Activated CD4-positive, alpha-beta T cell treated with anti-CD3 and anti-CD28 coated beads, Interleukin-2, amount 50 U/mL, for 48 hours (primary cell): ENCODE results near the gene FAM78B.
A peak's percentile ranks its signal among the peaks of the same experiment; 100 is the strongest.

ENCODE experiments used
- DNase-seq, 2 experiments: peaks; one replicate each; pipeline ENCODE4 v3.0.0-alpha.2; 2020

Gene FAM78B

DNA sequence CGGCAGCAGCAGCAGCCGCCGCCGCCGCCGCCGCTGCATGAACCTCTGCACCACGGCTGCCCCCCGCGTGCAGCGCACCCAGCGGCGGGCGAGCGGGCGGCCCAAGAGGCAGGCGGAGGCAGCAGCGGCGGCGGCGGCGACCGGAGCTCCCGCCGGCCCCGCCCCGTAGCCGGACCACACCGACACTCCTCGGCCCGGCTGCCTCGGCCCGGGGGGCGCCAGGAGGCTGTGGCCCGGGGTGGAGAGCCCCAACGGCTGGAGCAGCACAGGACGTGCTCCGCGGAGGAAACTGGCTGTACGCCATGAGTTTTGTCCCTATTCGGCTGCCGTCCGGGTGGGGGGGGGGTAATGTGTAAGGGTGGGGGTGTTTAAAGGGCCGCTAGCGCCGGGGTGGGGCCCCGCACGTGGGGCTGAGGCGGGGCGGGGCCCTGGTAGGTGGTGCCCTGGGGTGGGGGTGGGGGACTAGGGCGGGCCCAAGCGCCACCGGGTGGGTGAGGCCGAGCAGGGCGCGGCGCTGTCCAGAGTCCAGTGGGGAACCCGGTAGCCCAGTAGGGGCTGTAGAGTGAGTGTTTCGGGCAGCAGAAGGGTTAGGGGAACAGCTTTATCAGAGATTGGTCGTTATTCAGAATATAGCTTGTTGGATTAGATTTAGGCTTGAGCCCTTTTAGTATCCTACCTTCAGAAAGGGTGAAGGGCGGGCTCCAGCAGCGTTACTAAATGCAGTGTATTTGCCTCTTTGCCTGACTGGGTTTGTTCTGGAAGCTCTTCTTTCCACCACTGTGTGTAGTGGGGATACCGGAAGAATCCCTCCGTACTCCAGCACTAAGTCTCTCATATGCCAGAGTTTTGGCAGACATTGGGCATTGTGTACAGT is at the start of gene FAM78B:
FAM78B (minus strand) TSS at position 304 of the 874 bp plus-strand sequence. CDS start 753 bp downstream, outside the sequence.
- DNase-seq, result peak; percentile 64 to 70

- DNase-seq, result no peak
Measured at GRCh38 chr1:166202546-166202945, 35.7 kb upstream of the FAM78B start.

DNA sequence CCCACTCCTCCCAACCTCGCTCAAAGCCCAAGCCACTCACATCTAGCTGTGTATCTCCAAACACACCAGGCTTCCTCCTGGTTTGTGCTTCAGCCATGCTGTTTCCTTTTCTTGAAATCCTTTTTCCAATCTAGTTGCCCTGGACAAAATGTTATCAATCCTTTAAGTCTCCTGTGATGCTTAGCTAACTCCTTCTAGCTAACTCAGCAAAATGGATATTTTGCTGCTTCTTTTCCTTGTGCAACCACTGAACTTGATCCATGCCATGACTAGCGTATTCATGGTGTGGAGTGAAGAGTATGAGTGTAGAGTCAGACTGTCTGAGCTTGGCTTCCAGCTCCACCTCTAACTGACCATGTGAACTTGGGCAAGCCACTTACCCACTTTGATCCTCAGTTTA is 33.9 kb upstream of the FAM78B start:
- DNase-seq, result no peak

- no peak for DNase-seq
Measured at GRCh38 chr1:166197597-166197996, 30.8 kb upstream of the FAM78B start.

GRCh38 chr1:166197141-166197540 is 30.3 kb upstream of the FAM78B start:
- no peak for DNase-seq

DNA sequence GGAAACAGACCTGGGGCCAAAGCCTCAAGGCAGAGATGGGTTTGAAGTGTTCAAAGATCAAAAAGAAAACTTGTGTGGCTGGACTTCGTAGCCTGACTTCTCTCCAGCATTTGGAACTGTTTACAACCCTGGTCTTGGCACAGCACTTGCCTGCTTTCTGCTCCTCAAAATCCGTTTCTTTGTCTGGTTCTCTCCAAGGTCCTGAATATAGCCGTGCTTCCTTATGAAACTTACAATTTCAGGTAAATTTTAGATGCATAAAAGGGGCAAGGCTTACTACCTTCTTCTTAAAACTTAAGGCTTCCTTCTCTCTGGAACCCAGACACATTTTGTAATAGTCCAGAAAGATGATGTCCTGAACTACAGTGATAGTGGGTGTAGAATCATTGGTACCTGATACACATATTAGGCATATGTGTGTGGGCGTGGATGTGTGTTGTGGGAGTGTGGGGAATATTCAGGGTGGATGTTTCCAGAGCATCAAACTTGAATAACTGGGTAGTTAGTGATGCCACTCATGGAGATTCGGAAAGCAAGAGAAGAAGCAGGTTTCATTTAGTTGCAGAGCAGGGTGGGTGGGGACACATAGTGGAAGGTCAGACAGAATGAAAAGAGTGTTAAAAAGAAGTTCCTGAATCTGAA is 26.4 kb upstream of the FAM78B start:
- no peak for DNase-seq

- DNase-seq, result no peak
Measured at GRCh38 chr1:166190400-166190799, 23.6 kb upstream of the FAM78B start.

DNA sequence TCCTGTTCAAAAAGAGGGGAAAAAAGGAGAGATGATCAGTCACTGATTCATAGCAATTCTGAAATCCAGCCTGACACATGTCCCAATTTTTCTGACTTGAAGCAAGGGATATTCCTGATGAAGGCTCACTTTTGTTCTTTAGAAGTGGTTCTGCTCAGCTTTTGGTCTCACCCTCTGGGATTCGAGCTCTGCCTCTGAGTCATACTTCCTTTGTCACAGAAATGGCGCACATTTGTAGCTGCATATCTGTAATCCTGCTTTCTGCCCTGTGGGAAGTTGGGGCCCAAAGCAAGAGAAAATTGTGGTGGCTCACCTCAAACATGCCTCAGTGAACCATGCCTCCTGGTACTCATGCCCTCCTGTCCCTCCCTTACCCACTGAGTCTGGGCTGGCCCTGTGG is 22.3 kb upstream of the FAM78B start:
- no peak for DNase-seq

DNA sequence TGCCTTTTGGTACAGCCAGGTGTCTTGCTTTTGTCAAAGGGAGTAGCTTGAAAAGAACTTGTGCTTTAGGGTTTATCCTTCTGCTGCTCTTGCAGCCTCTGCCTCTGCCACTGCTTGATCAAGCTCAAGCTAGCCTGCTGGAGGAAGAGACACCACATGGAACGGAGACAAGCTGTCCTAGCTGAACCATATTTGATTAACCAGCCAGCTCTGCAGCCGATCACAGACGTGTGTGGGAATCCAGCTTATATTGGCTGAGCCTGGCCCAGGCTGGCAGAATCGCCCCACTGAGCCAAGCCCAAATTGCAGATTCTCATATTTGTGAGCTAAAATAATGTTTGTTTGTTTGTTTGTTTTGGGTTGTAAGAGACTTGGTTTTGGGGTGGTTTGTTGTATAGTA is 18.7 kb upstream of the FAM78B start:
- no peak for DNase-seq

DNA sequence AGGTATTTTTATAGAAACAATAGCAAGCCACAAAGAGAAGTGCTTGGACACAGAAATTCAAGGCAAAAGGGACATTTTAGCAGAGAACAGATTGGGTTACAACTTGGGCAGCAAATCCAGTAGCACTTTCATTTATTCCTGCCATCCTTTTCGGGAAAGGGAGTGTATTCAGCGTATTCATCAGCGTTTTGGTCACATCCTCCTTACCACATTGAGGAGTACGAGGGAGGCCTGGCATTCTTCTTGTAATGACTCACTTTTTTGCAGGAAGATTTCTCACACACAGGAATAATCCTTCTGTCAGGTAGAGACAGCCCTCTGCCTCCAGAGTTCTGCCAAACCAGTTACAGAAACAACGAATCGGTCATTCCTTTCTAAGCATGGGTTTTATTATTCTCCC is 18.1 kb upstream of the FAM78B start:
- DNase-seq, result no peak

DNA sequence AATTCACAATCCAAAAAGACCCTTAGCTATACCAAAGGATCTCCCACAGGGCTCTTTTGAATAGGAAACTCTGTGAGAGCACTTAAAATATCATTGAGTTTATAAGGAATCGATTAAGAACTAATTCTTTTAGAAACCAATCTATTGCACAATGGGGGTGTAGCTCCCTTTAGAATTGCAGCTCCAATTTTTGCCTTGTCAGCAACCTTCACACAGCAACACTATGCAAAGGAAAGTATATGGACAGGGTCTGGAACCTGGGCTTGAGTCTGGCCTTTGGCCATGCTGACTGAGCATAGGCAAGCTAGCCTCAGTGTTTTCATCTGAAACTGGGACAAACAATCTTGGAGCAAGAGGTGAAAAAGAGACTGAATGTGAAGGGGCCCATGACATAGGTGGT is 17.2 kb upstream of the FAM78B start:
- DNase-seq, result no peak

DNA sequence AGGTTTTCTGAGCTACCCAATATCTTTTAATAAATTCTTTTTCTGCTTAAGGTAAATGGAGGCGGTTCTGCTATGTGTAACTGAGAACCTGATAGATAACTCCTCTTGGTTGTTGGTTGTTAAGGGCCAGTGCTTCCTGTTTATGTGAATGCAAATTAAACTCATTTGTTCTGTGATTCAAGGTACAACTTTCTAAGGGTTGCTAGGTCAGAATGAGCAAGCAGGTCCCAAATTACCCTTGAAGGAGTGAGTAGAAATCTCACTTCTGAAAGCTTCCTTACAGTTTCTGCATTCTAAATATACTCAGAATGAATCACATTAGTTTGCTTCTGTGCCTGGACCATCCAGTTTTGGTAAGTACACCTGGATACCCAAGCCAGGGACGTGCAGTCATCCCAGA is 15.5 kb upstream of the FAM78B start:
- no peak for DNase-seq

DNA sequence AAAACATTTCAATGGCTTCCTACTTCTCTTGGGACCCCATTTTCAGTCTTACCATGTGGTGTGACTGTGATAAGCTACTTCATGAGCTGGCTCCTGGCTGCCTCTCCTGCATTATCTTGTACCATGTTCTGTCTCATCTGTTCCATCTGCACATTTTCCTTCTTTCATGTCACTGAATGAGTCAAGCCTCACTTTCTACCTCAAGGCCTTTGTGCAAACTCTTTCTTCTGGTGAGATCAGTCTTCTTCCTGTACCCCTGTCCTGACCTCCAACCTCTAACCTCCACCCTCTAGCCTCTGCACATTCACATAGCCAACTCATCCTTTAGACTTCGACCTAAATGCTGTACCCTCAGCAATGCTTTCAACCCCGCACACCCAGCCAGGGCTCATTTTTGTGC is 9.6 kb upstream of the FAM78B start:
- DNase-seq, result no peak

DNA sequence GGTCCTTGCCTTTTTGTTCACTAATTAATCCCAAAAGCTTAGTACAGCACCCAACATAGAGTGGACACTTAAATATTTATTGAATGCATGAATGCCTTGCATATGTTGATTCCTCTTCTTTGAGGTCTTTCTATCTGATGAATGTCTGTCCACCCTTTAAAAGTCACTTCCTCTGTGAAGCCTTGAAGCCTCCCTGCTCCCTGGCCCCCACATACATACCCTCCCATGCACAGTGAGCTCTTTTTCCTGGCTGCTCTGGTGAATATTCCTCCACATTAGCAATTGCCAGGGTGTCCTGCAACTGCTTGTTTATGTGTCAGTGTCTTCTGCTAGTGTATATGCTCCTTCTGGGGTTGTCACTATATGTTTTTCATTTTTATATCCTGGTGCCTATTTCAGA is 8.2 kb upstream of the FAM78B start:
- DNase-seq, result no peak

DNA sequence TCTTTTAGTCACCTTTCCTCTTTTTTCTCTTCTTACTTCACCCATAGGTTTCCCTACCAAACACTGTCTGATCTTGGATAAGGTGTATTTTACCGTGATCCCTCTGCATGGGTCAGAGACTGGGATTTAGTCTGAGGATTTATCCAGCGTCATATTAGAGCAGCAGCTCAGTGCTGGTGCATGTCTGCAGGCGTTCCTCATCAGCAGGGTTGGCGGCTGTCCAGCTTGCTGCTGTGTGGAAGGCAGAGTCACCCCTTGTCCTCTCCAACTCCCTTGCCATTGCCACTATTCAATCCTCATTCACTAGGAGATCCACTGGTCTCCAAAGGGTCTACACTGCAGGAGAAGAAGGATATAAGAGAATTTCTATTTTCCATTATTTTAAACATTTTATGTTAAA is 7.3 kb upstream of the FAM78B start:
- no peak for DNase-seq

GRCh38 chr1:166172106-166172505 is 5.3 kb upstream of the FAM78B start:
- no peak for DNase-seq

DNA sequence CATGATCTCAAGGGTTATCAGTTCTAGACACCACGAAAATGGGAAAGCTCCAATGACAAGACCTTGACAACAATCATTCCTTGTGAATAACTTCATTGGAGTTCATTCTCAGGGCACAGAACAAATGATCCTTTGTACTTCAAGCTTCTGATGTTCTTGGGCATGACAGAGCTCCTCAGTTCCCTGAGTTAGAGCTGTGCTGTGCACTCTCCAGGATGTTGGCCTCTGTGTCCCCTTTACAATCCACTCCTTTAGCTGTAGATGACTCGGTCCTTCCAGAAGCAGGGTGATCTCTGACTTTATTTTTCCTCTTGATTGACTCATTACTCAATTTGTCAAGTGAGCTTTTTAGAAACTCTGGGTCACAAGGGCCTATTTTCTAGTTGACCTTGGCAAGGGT is 3.9 kb upstream of the FAM78B start:
- no peak for DNase-seq

GRCh38 chr1:166170075-166170474 is 3.3 kb upstream of the FAM78B start:
- DNase-seq, result no peak

DNA sequence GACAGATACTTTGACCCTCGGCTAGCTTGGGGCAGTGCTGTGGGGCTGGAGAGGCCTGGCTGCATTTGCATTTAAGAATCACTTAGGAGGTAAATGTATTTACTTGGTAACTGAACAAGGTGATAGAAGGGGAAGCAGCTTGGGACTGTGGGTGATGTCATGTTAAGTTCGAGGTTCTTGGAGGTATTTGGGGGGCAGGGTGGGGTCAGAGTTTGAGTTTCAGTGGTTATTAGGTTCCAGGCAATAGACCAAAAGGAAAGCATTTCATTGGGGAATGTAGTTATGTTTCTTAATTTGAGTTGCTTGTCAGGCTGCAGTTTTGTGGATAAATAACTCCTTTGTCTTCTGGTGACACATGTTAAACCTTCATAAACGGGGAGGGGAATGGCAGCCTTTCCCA is 2.4 kb upstream of the FAM78B start:
- no peak for DNase-seq

DNA sequence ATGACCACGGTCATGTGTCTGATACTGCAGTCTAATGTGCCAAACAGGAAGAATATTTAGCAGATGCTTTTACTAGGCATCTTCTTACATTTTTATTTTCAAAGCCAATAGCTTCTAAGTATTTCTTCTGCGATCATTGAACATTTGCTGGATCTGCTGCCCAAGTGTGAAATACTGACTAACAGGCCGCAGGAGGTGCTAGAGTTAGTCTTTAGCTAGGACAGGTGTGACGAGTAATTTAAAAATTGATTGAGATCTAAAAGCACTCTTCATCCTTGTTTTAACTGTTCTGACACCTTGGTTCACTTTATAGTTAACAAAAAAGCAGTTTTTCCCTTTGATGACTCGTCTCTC is 748 bp upstream of the FAM78B start:
- DNase-seq, result no peak

DNA sequence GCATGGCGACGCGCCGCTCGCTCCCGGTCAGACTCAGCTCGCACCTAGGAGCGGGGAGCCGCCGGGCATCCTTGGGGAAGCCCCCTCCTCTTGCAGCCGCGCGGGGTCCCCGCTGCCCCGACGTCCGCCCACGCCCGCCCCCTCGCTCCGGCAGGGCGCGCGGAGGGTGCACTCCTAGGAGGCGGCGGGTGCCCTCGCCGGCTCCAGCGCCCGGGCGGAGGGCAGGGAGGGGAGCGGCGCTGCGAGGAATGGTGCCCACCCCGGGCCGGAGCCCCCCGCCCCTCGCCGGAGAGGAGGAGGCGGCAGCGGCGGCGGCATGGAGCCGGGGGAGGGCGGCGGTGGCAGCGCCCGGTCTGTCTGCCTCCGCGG is 488 bp downstream of the FAM78B start:
- no peak for DNase-seq

DNA sequence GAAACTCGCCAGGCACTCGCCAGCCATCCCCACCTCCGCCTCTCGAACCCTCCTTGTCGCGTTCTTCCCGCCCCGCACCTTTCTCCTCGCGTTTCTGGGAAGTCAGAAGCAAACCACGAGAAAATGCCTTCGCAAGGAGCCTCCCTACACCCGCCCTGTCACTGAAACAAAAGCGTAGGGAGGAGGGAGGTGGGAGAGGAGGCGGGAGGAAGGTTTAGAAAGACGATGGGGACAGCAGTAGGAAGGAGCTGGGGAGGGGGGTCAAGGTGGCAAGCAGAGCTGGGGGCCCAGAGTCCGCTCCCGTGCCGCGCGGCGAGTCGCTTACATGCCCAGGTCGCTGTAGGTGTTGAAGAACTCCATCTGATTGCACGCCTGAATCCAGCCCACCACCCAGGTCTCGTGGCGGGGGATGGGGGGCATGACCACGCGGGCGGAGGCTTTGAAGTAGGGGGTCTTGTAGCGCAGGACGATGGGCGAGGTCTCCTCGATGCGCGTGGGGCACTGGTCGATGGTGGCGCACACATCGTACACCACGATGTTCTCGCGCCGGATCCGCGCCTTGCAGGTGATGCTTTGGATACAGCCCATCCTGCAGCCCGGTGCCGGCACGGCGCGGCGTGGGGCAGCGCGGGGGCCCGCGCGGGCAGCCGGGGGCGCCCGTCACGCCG is 1.0 kb downstream of the FAM78B start:
- peak; percentile 7 to 14 for DNase-seq

- peak; percentile 22 to 39 for DNase-seq
Measured at GRCh38 chr1:166164995-166165660, 1.7 kb downstream of the FAM78B start.

DNA sequence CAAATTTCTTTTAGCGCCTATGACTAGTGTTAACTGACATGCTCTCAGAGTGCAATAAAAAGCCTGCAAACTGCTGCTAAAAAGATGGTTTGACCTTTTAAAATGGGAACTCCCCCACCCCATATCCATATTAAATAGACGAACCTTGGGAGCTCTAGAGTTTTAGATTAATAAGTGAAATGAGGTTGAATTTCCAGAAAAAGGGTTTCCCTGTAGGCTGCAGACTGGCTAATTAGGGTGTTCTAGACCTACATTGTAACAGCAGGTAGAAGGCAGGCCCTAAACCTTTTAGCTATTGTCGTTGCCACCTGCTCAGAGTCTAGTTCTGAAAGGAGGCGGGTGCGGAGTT is 2.2 kb downstream of the FAM78B start:
- no peak for DNase-seq
